Measurements from ENCODE around the gene DEK. TPM values are rescaled to one million over a fixed set of nuclear protein-coding genes. Genes with fewer than 3 reads are reported as not detected.

Gene DEK
- total and polyA plus RNA-seq, 2 donors (not counting 1 experiment from before 2014, with no cell fraction given): 13.6 to 114 TPM

GRCh38 chr6:18221288-18221615 lies 43.1 kb downstream of the DEK start:
- H3K9ac ChIP-seq (ENCODE audit: low read length): no peak overlapping the region
- Mint-ChIP-seq H3K27ac (no peak overlapping the region), H3K9me3 (ENCODE audit: insufficient read depth) (no peaks in the 10 kb centered on the region), H3K27me3 (no peaks in the 10 kb centered on the region), H3K4me1 (peaks cover 4% of the 10 kb centered on the region), H3K4me3 (no peak overlapping the region)
- ChIA-PET CTCF (no interaction called here), POLR2A (no interaction called here)
- H3K4me3 ChIP-seq (ENCODE audit: control extremely low read depth in 1 of 5, extremely low read depth in 1 of 5, insufficient read depth in 1 of 5, low read depth in 2 of 5, low read length in 4 of 5): no peak overlapping the region
- no peaks in the 10 kb centered on the region for H3K79me2 ChIP-seq (ENCODE audit: control insufficient read depth, insufficient read depth, low read length)
- 89% methylated on average over 1 of the region's 4 CpGs for WGBS (ENCODE audit: insufficient coverage)
- intact Hi-C loops (cut with micrococcal nuclease): loop anchor here (5.0 kb wide), 1 partner anchor 41 kb away; the partner anchor contains the start of gene DEK
- H3K4me1 ChIP-seq (ENCODE audit: control insufficient read depth in 2 of 2, insufficient read depth in 2 of 2, low read length in 2 of 2): peaks cover 2% of the 10 kb centered on the region in 2 donors
- DNase-seq (no peak), ATAC-seq (ENCODE audit: low read depth) (no peak)
- H2AFZ ChIP-seq (ENCODE audit: insufficient read depth, low read depth, low read length, poor library complexity, severe bottlenecking): no peak overlapping the region
- H3K9me3 ChIP-seq (ENCODE audit: control extremely low read depth in 1 of 3, control insufficient read depth in 2 of 3, insufficient read depth in 1 of 3, low read length in 2 of 3): no peaks in the 10 kb centered on the region
- H3K4me2 ChIP-seq (replicated peaks; ENCODE audit: low read depth, low read length, poor library complexity, severe bottlenecking): no peak overlapping the region
- no peak overlapping the region for H3K27ac ChIP-seq (ENCODE audit: low read length in 2 of 2)
- TF ChIP-seq CTCF (IDR thresholded peaks at IDR 0.05) (no peak), EZH2 (IDR thresholded peaks at IDR 0.05; ENCODE audit: borderline replicate concordance, insufficient read depth, low read depth, low read length, poor library complexity, severe bottlenecking) (no peak)
- no peaks in the 10 kb centered on the region for H3K27me3 ChIP-seq (replicated peaks in 1 of 4; ENCODE audit: control extremely low read depth in 1 of 4, control insufficient read depth in 3 of 4, insufficient read depth in 4 of 4, low read length in 3 of 4)
- no peaks in the 10 kb centered on the region for H4K20me1 ChIP-seq (ENCODE audit: control insufficient read depth, insufficient read depth, low read length, poor library complexity, severe bottlenecking)
- peaks cover 18 to 52% of the 10 kb centered on the region in 2 experiments for H3K36me3 ChIP-seq (replicated peaks in 1 of 2; ENCODE audit: control extremely low read depth in 1 of 2, control insufficient read depth in 1 of 2, extremely low read depth in 1 of 2, insufficient read depth in 2 of 2, low read length in 1 of 2)

DNA sequence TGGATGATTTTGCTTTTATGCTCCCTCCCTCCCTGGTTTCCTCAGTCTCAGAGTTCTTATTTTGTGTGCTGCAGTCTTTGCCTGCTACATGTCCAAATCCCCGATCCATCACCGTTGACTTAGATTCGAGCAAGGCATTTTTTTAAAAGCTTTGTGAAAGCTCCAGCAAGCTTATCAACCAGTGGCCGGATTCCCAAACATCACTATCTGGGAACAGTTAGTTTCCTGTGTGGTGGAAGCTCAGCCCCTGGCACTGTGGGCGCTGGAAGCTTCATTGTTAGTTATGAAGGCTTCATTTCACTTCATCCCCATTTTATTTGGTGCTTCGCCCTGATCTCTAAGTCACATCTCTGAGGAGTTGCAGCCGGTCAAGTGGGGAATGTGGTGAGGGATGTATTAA lies 44.7 kb downstream of the DEK start:
- Histone ChIP-seq H3K4me1 (ENCODE audit: control insufficient read depth in 2 of 2, insufficient read depth in 2 of 2, low read length in 2 of 2) (peaks cover 17 to 18% of the 10 kb centered on the region in 2 donors), H3K4me3 (ENCODE audit: control extremely low read depth in 1 of 5, extremely low read depth in 1 of 5, insufficient read depth in 1 of 5, low read depth in 2 of 5, low read length in 4 of 5) (no peak overlapping the region), H3K4me2 (replicated peaks; ENCODE audit: low read depth, low read length, poor library complexity, severe bottlenecking) (no peak overlapping the region), H2AFZ (ENCODE audit: insufficient read depth, low read depth, low read length, poor library complexity, severe bottlenecking) (no peak overlapping the region), H4K20me1 (ENCODE audit: control insufficient read depth, insufficient read depth, low read length, poor library complexity, severe bottlenecking) (no peaks in the 10 kb centered on the region), H3K27me3 (replicated peaks in 1 of 4; ENCODE audit: control extremely low read depth in 1 of 4, control insufficient read depth in 3 of 4, insufficient read depth in 4 of 4, low read length in 3 of 4) (no peaks in the 10 kb centered on the region), H3K36me3 (replicated peaks in 1 of 2; ENCODE audit: control extremely low read depth in 1 of 2, control insufficient read depth in 1 of 2, extremely low read depth in 1 of 2, insufficient read depth in 2 of 2, low read length in 1 of 2) (peaks cover 18 to 48% of the 10 kb centered on the region in 2 experiments), H3K79me2 (ENCODE audit: control insufficient read depth, insufficient read depth, low read length) (no peaks in the 10 kb centered on the region), H3K9me3 (ENCODE audit: control extremely low read depth in 1 of 3, control insufficient read depth in 2 of 3, insufficient read depth in 1 of 3, low read length in 2 of 3) (no peaks in the 10 kb centered on the region), H3K27ac (ENCODE audit: low read length in 2 of 2) (no peak overlapping the region), H3K9ac (ENCODE audit: low read length) (no peak overlapping the region)
- TF ChIP-seq CTCF (IDR thresholded peaks at IDR 0.05) (no peak), EZH2 (IDR thresholded peaks at IDR 0.05; ENCODE audit: borderline replicate concordance, insufficient read depth, low read depth, low read length, poor library complexity, severe bottlenecking) (no peak)
- ChIA-PET POLR2A (no interaction called here), CTCF (no interaction called here)
- ATAC-seq (ENCODE audit: low read depth) (no peak), DNase-seq (no peak)
- intact Hi-C loops (cut with micrococcal nuclease): no loop called here
- H3K27ac Mint-ChIP-seq: peak overlapping the region; percentile 32
- no peaks in the 10 kb centered on the region for H3K9me3 Mint-ChIP-seq (ENCODE audit: insufficient read depth)
- peaks cover 17% of the 10 kb centered on the region for H3K4me1 Mint-ChIP-seq
- H3K4me3 Mint-ChIP-seq: no peak overlapping the region
- H3K27me3 Mint-ChIP-seq: no peaks in the 10 kb centered on the region
- 94% methylated on average over 4 of the region's 7 CpGs for WGBS (ENCODE audit: insufficient coverage)
